Gastrocnemius medialis (tissue), 4 donors: ENCODE measurements around the gene ANKRD23. TPM values are rescaled to one million over a fixed set of nuclear protein-coding genes. Genes with fewer than 3 reads are reported as not detected.

Experiments used
- ATAC-seq, 2 donors: fragments of 150-250 bp; one replicate each; pipeline ENCODE4 v1.9.1; 2016
- DNase-seq, 2 donors: peaks; one replicate each; pipeline ENCODE4 v3.0.0-alpha.2; 2019
- H3K27ac ChIP-seq, 4 donors: fragments of 200-600 bp; sonication (generic); 1 replicate in 1 of 4; 2 replicates in 3 of 4; pipeline ENCODE4 v1.5.1; 2016 to 2018; ENCODE audit warnings: mild to moderate bottlenecking in 2 of 4, moderate library complexity in 1 of 4
- H3K27me3 ChIP-seq, 3 donors: fragments of 200-600 bp; sonication (generic) in 2 of 3; 1 replicate in 1 of 3; 2 replicates in 2 of 3; pipeline versions ENCODE4 v1.5.1 to v1.6.0; 2016 to 2019; ENCODE audit warnings: mild to moderate bottlenecking in 1 of 3, moderate library complexity in 1 of 3
- H3K36me3 ChIP-seq, 2 donors: fragments of 200-600 bp; sonication (generic) in 1 of 2; one replicate each; pipeline ENCODE4 v1.5.1; 2017 to 2018
- H3K4me1 ChIP-seq, 2 donors: fragments of 200-600 bp; sonication (generic) in 1 of 2; one replicate each; pipeline ENCODE4 v1.5.1; 2016 to 2017; ENCODE audit warnings: mild to moderate bottlenecking in 2 of 2
- H3K4me3 ChIP-seq, 4 donors: fragments of 200-600 bp; sonication (generic) in 3 of 4; 1 replicate in 1 of 4; 2 replicates in 3 of 4; pipeline ENCODE4 v1.5.1; 2016 to 2019; ENCODE audit warnings: mild to moderate bottlenecking in 2 of 4
- H3K9me3 ChIP-seq, 3 donors: fragments of 200-600 bp; sonication (generic) in 2 of 3; 1 replicate in 1 of 3; 2 replicates in 2 of 3; pipeline ENCODE4 v1.5.1; 2016 to 2019
- CTCF ChIP-seq, 5 experiments: fragments of 450-650 bp in 3 of 5; fragments of 200-600 bp in 2 of 5; sonication (generic) in 2 of 5; IDR thresholded peaks in 4 of 5; conservative IDR thresholded peaks in 1 of 5; 1 replicate in 4 of 5; 2 replicates in 1 of 5; pipeline ENCODE4 v1.5.1; 2016 to 2019; ENCODE audit warnings: antibody characterized with exemption in 5 of 5, mild to moderate bottlenecking in 3 of 5, moderate library complexity in 3 of 5
- POLR2A ChIP-seq, 2 donors: fragments of 450-650 bp; IDR thresholded peaks; one replicate each; pipeline ENCODE4 v1.6.1; 2017; ENCODE audit warnings: antibody characterized with exemption in 2 of 2, mild to moderate bottlenecking in 2 of 2, moderate library complexity in 2 of 2
- in situ Hi-C, 4 donors: fragments of 200-750 bp; cut with MboI; loops; one replicate each; pipeline versions ENCODE4 v1.15.0 to v1.8.0; 2017; ENCODE audit warnings: low sequenced_read_pairs in 4 of 4
- intact Hi-C: fragments of 100-400 bp; cut with DNase I; formaldehyde crosslinking; loops from one replicate; pipeline ENCODE4 v1.15.1; 2023; ENCODE audit warnings: low total_unique reads
- total RNA-seq, 4 donors: library from RNA; depleted of rRNA; stranded (reverse); fragments of >200 nt; gene quantifications; one replicate each; pipeline versions ENCODE4 v1.1.0 to v1.2.3, GENCODE V29; 2016

ANKRD23 gene
- total RNA-seq, 4 donors from 2014 or later, result 642 to 1,565 (median 923) TPM

- H3K4me3 ChIP-seq, result peak overlapping the region; percentile 42 to 64 (median 54)
- peaks cover 0 to 38% of the 10 kb centered on the region in 2 donors for H3K36me3 ChIP-seq
- ATAC-seq, result peak; percentile 0 to 7
These were observed 1.9 kb downstream of the ANKRD23 start for GRCh38 chr2:96841701-96842495.

GRCh38 chr2:96839875-96840850 lies 3.7 kb downstream of the ANKRD23 start:
- DNase-seq, result peak in 1 of 2 donors; percentile 53
- Histone ChIP-seq H3K4me3 (peak overlapping the region in 2 of 4 donors; percentile 58 to 64), H3K36me3 (peaks cover 0 to 38% of the 10 kb centered on the region in 2 donors), H3K9me3 (no peaks in the 10 kb centered on the region), H3K4me1 (peaks cover 21 to 43% of the 10 kb centered on the region in 2 donors), H3K27me3 (no peaks in the 10 kb centered on the region), H3K27ac (peak overlapping the region; percentile 94 to 99 (median 96))
- intact Hi-C loops, result loop anchor here (5.0 kb wide), 2 partner anchors 272 to 1322 kb away; partner anchors contain the start of gene ANKRD36
- TF ChIP-seq POLR2A (IDR thresholded peaks at IDR 0.05), result no peak
- TF ChIP-seq CTCF (IDR thresholded peaks at IDR 0.05 in 4 of 5, conservative IDR thresholded peaks at IDR 0.05 in 1 of 5), result no peak
- in situ Hi-C loops, result no loop called here
- ATAC-seq, result no peak

More at GRCh38 chr2:96841701-96842495, 1.9 kb downstream of the ANKRD23 start:
- peak in 1 of 2 donors; percentile 69 for DNase-seq
- Histone ChIP-seq H3K27me3 (no peaks in the 10 kb centered on the region), H3K9me3 (no peaks in the 10 kb centered on the region), H3K4me1 (peaks cover 21 to 44% of the 10 kb centered on the region in 2 donors), H3K27ac (peak overlapping the region; percentile 94 to 99 (median 96))
- TF ChIP-seq POLR2A (IDR thresholded peaks at IDR 0.05) (no peak), CTCF (IDR thresholded peaks at IDR 0.05 in 4 of 5, conservative IDR thresholded peaks at IDR 0.05 in 1 of 5) (no peak)
- in situ Hi-C loops, result no loop called here
- intact Hi-C loops, result loop anchor here (1.0 to 5.0 kb wide), 5 partner anchors 26 to 1320 kb away; partner anchors contain the start of genes ANKRD36 and CNNM3

- Histone ChIP-seq H3K9me3 (no peaks in the 10 kb centered on the region), H3K4me3 (no peak overlapping the region), H3K27ac (peak overlapping the region; percentile 94 to 99 (median 96)), H3K4me1 (peaks cover 15 to 36% of the 10 kb centered on the region in 2 donors), H3K27me3 (no peaks in the 10 kb centered on the region), H3K36me3 (peaks cover 0 to 38% of the 10 kb centered on the region in 2 donors)
- ATAC-seq (no peak), DNase-seq (peak in 1 of 2 donors; percentile 51)
- TF ChIP-seq CTCF (IDR thresholded peaks at IDR 0.05 in 4 of 5, conservative IDR thresholded peaks at IDR 0.05 in 1 of 5) (no peak), POLR2A (IDR thresholded peaks at IDR 0.05) (no peak)
- in situ Hi-C loops (no loop called here), intact Hi-C loops (no loop called here)
These were observed 4.4 kb downstream of the ANKRD23 start for GRCh38 chr2:96839293-96839874.
